Trophoblast cell (in vitro differentiated cells and primary cell): ENCODE data around the gene DPRX.
A peak's percentile ranks its signal among the peaks of the same experiment; 100 is the strongest.

Experiments
- DNase-seq, 2 donors: peaks; one replicate each; pipeline ENCODE4 v3.0.0-alpha.2; 2016
- H2AFZ ChIP-seq: 2 replicates; pipeline ENCODE4 v1.6.1; 2013; ENCODE audit warnings: low read length, moderate library complexity, mild to moderate bottlenecking; ENCODE audit not compliant: insufficient read depth, poor library complexity
- H2AK5ac ChIP-seq: 2 replicates; pipeline ENCODE4 v1.6.1; 2013; ENCODE audit warnings: mild to moderate bottlenecking, low read length
- H2BK120ac ChIP-seq: 2 replicates; pipeline ENCODE4 v1.6.1; 2013; ENCODE audit warnings: low read length, mild to moderate bottlenecking, moderate library complexity; ENCODE audit not compliant: insufficient read depth, poor library complexity
- H2BK12ac ChIP-seq: 2 replicates; pipeline ENCODE4 v1.6.1; 2013; ENCODE audit warnings: mild to moderate bottlenecking, low read length, moderate library complexity
- H2BK5ac ChIP-seq: 2 replicates; pipeline ENCODE4 v1.6.1; 2013; ENCODE audit warnings: low read length, low read depth, moderate library complexity, mild to moderate bottlenecking; ENCODE audit not compliant: poor library complexity
- H3K14ac ChIP-seq: 2 replicates; pipeline ENCODE4 v1.6.1; 2013; ENCODE audit warnings: mild to moderate bottlenecking, low read length
- H3K18ac ChIP-seq: 2 replicates; pipeline ENCODE4 v1.6.1; 2013; ENCODE audit warnings: mild to moderate bottlenecking, low read length
- H3K23ac ChIP-seq: 2 replicates; pipeline ENCODE4 v1.6.1; 2013; ENCODE audit warnings: low read length
- H3K27ac ChIP-seq: 2 replicates; pipeline ENCODE4 v1.5.1; 2013; ENCODE audit warnings: low read depth, mild to moderate bottlenecking, inconsistent platforms, low read length, moderate library complexity
- H3K27me3 ChIP-seq: 2 replicates; pipeline ENCODE4 v1.6.1; 2013; ENCODE audit warnings: inconsistent platforms, mild to moderate bottlenecking, low read length, moderate library complexity; ENCODE audit not compliant: insufficient read depth
- H3K36me3 ChIP-seq, 2 experiments: 1 replicate in 1 of 2; 2 replicates in 1 of 2; pipeline ENCODE4 v1.6.1; 2013; ENCODE audit warnings: low read length in 2 of 2, mild to moderate bottlenecking in 2 of 2, moderate library complexity in 1 of 2; ENCODE audit not compliant: insufficient read depth in 2 of 2, control insufficient read depth in 1 of 2
- H3K4ac ChIP-seq: 2 replicates; pipeline ENCODE4 v1.6.1; 2013; ENCODE audit warnings: low read depth, mild to moderate bottlenecking, low read length, moderate library complexity
- H3K4me1 ChIP-seq, 2 experiments: 1 replicate in 1 of 2; 2 replicates in 1 of 2; pipeline ENCODE4 v1.6.1; 2013; ENCODE audit warnings: low read length in 2 of 2, mild to moderate bottlenecking in 2 of 2, moderate library complexity in 1 of 2; ENCODE audit not compliant: insufficient read depth in 2 of 2, control insufficient read depth in 1 of 2
- H3K4me2 ChIP-seq: 2 replicates; pipeline ENCODE4 v1.6.1; 2013; ENCODE audit warnings: inconsistent platforms, mild to moderate bottlenecking, low read length, moderate library complexity
- H3K4me3 ChIP-seq: 2 replicates; pipeline ENCODE4 v1.5.1; 2013; ENCODE audit warnings: mild to moderate bottlenecking, low read depth, low read length, inconsistent platforms
- H3K79me1 ChIP-seq: one replicate; pipeline ENCODE4 v1.6.1; 2013; ENCODE audit warnings: low read length
- H3K79me2 ChIP-seq: 2 replicates; pipeline ENCODE4 v1.6.1; 2013; ENCODE audit warnings: low read length, mild to moderate bottlenecking; ENCODE audit not compliant: control insufficient read depth, insufficient read depth, poor library complexity
- H3K9ac ChIP-seq: 2 replicates; pipeline ENCODE4 v1.6.1; 2013; ENCODE audit warnings: mild to moderate bottlenecking, low read length
- H3K9me3 ChIP-seq: 2 replicates; pipeline ENCODE4 v1.6.1; 2013; ENCODE audit warnings: low read depth, mild to moderate bottlenecking, control low read depth, inconsistent platforms, low read length; ENCODE audit not compliant: insufficient read depth
- H4K12ac ChIP-seq: 2 replicates; pipeline ENCODE4 v1.6.1; 2013; ENCODE audit warnings: low read depth, mild to moderate bottlenecking, low read length, moderate library complexity
- H4K8ac ChIP-seq: 2 replicates; pipeline ENCODE4 v1.6.1; 2013; ENCODE audit warnings: low read depth, mild to moderate bottlenecking, low read length, moderate library complexity
- H4K91ac ChIP-seq: one replicate; pipeline ENCODE4 v1.6.1; 2013; ENCODE audit warnings: low read depth, mild to moderate bottlenecking, low read length, moderate library complexity
- WGBS: extraction: QIAGEN DNeasy Blood & Tissue Kit; methylation state at CpG from one replicate; pipeline ENCODE4 v1.1.7; 2013; ENCODE audit warnings: missing lambda C conversion rate; ENCODE audit not compliant: insufficient read length, insufficient coverage; ENCODE audit errors: extremely low coverage; 5-methylcytosine and 5-hydroxymethylcytosine counted together

The DPRX gene

DNA sequence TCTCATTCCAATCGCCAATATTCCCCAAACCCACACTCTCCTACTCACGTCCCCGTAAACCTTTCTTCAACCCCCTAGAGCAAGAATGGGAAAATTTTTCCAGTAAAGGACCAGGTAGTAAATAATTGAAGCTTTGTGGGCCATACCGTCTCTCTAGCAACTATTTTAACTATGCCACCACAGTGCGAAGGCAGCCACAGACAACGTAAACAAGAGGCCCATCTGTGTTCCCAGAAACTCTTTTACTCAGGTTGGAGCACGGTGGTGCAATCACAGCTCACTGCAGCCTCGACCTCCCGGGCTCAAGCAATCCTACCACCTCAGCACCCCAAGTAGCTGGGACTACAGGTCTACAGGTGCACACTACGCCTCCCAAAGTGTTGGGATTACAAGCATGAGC is 3.0 kb downstream of the DPRX start:
- Histone ChIP-seq H3K36me3 (no peaks in the 10 kb centered on the region), H2BK120ac (peak overlapping the region; percentile 93), H3K14ac (peak overlapping the region; percentile 79), H2AFZ (no peak overlapping the region), H4K91ac (peak overlapping the region; percentile 94), H3K27me3 (no peaks in the 10 kb centered on the region), H3K23ac (no peak overlapping the region), H2BK5ac (peak overlapping the region; percentile 85), H3K9me3 (no peaks in the 10 kb centered on the region), H3K4me3 (no peak overlapping the region), H3K79me2 (peaks cover 2% of the 10 kb centered on the region), H4K8ac (peak overlapping the region; percentile 84), H3K79me1 (peaks cover 42% of the 10 kb centered on the region), H3K18ac (peak overlapping the region; percentile 33), H2AK5ac (peak overlapping the region; percentile 41), H2BK12ac (peak overlapping the region; percentile 92), H3K9ac (no peak overlapping the region), H3K4me2 (peak overlapping the region; percentile 27), H3K4ac (no peak overlapping the region), H3K4me1 (peaks cover 6 to 7% of the 10 kb centered on the region in 2 experiments), H4K12ac (peak overlapping the region; percentile 74), H3K27ac (peak overlapping the region; percentile 79)
- DNase-seq: peak in 1 of 2 donors; percentile 62
- 100% methylated on average over 2 of the region's 10 CpGs for WGBS

- Histone ChIP-seq H4K12ac (no peak overlapping the region), H3K27ac (no peak overlapping the region), H3K36me3 (no peaks in the 10 kb centered on the region), H3K9ac (no peak overlapping the region), H3K4me2 (no peak overlapping the region), H4K91ac (peak overlapping the region; percentile 94), H3K18ac (no peak overlapping the region), H2AK5ac (peak overlapping the region; percentile 35), H2AFZ (no peak overlapping the region), H3K14ac (peak overlapping the region; percentile 89), H3K23ac (no peak overlapping the region), H4K8ac (peak overlapping the region; percentile 43), H3K4me3 (no peak overlapping the region), H2BK12ac (peak overlapping the region; percentile 61), H3K4ac (peak overlapping the region; percentile 21), H3K79me1 (peaks cover 61% of the 10 kb centered on the region), H3K4me1 (peaks cover 22 to 23% of the 10 kb centered on the region in 2 experiments), H2BK120ac (peak overlapping the region; percentile 83), H3K79me2 (peaks cover 3% of the 10 kb centered on the region), H2BK5ac (peak overlapping the region; percentile 89), H3K9me3 (peaks cover 2% of the 10 kb centered on the region), H3K27me3 (no peaks in the 10 kb centered on the region)
- WGBS: no CpG with 5 or more reads among the region's 7 CpGs
- DNase-seq: no peak
These were observed 7.7 kb downstream of the DPRX start for GRCh38 chr19:53639471-53639870.

GRCh38 chr19:53642381-53643099 is 10.7 kb downstream of the DPRX start:
- H3K79me2 ChIP-seq: peaks cover 3% of the 10 kb centered on the region
- H3K9me3 ChIP-seq: peaks cover 4% of the 10 kb centered on the region
- peak overlapping the region; percentile 67 for H4K12ac ChIP-seq
- peak overlapping the region; percentile 89 for H3K14ac ChIP-seq
- H2AK5ac ChIP-seq: peak overlapping the region; percentile 91
- no peak overlapping the region for H3K9ac ChIP-seq
- H3K27me3 ChIP-seq: no peaks in the 10 kb centered on the region
- peak overlapping the region; percentile 99 for H2BK12ac ChIP-seq
- no peak overlapping the region for H3K4me3 ChIP-seq
- H3K18ac ChIP-seq: peak overlapping the region; percentile 91
- H3K4me2 ChIP-seq: no peak overlapping the region
- peak overlapping the region; percentile 99 for H4K91ac ChIP-seq
- H3K36me3 ChIP-seq: no peaks in the 10 kb centered on the region
- peak overlapping the region; percentile 98 for H2BK120ac ChIP-seq
- WGBS: 100% methylated on average over 1 of the region's 8 CpGs
- peaks cover 22 to 26% of the 10 kb centered on the region in 2 experiments for H3K4me1 ChIP-seq
- DNase-seq: no peak
- no peak overlapping the region for H3K23ac ChIP-seq
- H3K27ac ChIP-seq: peak overlapping the region; percentile 68
- peak overlapping the region; percentile 81 for H3K4ac ChIP-seq
- peaks cover 56% of the 10 kb centered on the region for H3K79me1 ChIP-seq
- H4K8ac ChIP-seq: peak overlapping the region; percentile 81
- peak overlapping the region; percentile 91 for H2BK5ac ChIP-seq
- peak overlapping the region; percentile 67 for H2AFZ ChIP-seq

- H2BK12ac ChIP-seq: peak overlapping the region; percentile 37
- H3K14ac ChIP-seq: peak overlapping the region; percentile 21
- H3K9me3 ChIP-seq: peaks cover 13% of the 10 kb centered on the region
- peak overlapping the region; percentile 65 for H3K4ac ChIP-seq
- peak overlapping the region; percentile 48 for H4K8ac ChIP-seq
- peak overlapping the region; percentile 78 for H4K91ac ChIP-seq
- peak overlapping the region; percentile 38 for H2AK5ac ChIP-seq
- WGBS: no CpG with 5 or more reads among the region's 4 CpGs
- H3K79me1 ChIP-seq: peaks cover 53% of the 10 kb centered on the region
- peaks cover 0 to 2% of the 10 kb centered on the region in 2 experiments for H3K36me3 ChIP-seq
- H2BK5ac ChIP-seq: peak overlapping the region; percentile 79
- H3K4me3 ChIP-seq: no peak overlapping the region
- no peak overlapping the region for H3K9ac ChIP-seq
- no peak overlapping the region for H4K12ac ChIP-seq
- no peak overlapping the region for H3K4me2 ChIP-seq
- no peaks in the 10 kb centered on the region for H3K27me3 ChIP-seq
- H3K27ac ChIP-seq: peak overlapping the region; percentile 43
- DNase-seq: no peak
- H3K18ac ChIP-seq: no peak overlapping the region
- H2BK120ac ChIP-seq: peak overlapping the region; percentile 70
- H3K79me2 ChIP-seq: peaks cover 3% of the 10 kb centered on the region
- H3K23ac ChIP-seq: no peak overlapping the region
- H3K4me1 ChIP-seq: peaks cover 22 to 29% of the 10 kb centered on the region in 2 experiments
- H2AFZ ChIP-seq: peak overlapping the region; percentile 8
These were observed 12.4 kb downstream of the DPRX start for GRCh38 chr19:53644061-53644816.
